IPS-20b (cell line): ENCODE data around the gene ADD3.
"Not testable (repeated sequence)": the region's sequence is repeated elsewhere in the genome, so short reads cannot be mapped to it uniquely, and the experiment has no call there.

Experiments
- H3K27ac ChIP-seq: one replicate; pipeline ENCODE4 v1.5.1; 2013; ENCODE audit warnings: low read length
- H3K27me3 ChIP-seq: 2 replicates; pipeline ENCODE4 v1.6.1; 2013; ENCODE audit warnings: mild to moderate bottlenecking, low read length, inconsistent platforms; ENCODE audit not compliant: insufficient read depth
- H3K36me3 ChIP-seq: 2 replicates; pipeline ENCODE4 v1.6.1; 2013; ENCODE audit warnings: low read depth, mild to moderate bottlenecking, inconsistent platforms, low read length, moderate library complexity; ENCODE audit not compliant: insufficient read depth
- H3K4me1 ChIP-seq: 2 replicates; pipeline ENCODE4 v1.6.1; 2013; ENCODE audit warnings: mild to moderate bottlenecking, control low read depth, inconsistent platforms, low read length, moderate library complexity; ENCODE audit not compliant: insufficient read depth
- H3K4me3 ChIP-seq: 2 replicates; pipeline ENCODE4 v1.5.1; 2013; ENCODE audit warnings: mild to moderate bottlenecking, low read length, inconsistent platforms
- H3K9ac ChIP-seq: 2 replicates; pipeline ENCODE4 v1.6.1; 2013; ENCODE audit warnings: low read depth, mild to moderate bottlenecking, inconsistent platforms, low read length, moderate library complexity
- H3K9me3 ChIP-seq: 2 replicates; pipeline ENCODE4 v1.6.1; 2013; ENCODE audit warnings: mild to moderate bottlenecking, low read depth, low read length, inconsistent platforms; ENCODE audit not compliant: insufficient read depth

The ADD3 gene

DNA sequence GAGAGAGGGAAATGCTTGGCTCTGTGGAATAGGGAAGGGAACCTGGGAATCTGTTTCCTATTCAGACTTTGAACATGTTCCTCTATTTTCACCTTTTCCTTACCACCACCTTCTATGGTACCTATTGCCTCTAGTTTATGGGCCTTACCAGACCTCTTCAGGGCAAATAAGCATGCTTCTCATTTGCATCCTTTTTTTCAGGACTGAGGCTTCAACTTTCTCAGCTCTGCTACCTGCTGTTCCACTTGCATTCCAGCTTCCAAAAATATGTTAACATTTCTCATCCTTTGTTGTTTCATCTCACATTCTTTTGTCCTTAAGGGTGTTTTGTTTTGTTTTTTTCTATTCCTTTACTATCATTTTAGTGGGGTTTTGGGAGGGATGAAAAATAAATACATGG, 121.7 kb downstream of the ADD3 start:
- H3K4me3 ChIP-seq, result no peak overlapping the region
- H3K9me3 ChIP-seq, result no peaks in the 10 kb centered on the region
- no peaks in the 10 kb centered on the region for H3K27me3 ChIP-seq
- H3K27ac ChIP-seq, result no peak overlapping the region
- H3K9ac ChIP-seq, result no peak overlapping the region
- peaks cover 5% of the 10 kb centered on the region; the same call in 1 of the 2 replicates for H3K4me1 ChIP-seq
- peaks cover 84% of the 10 kb centered on the region for H3K36me3 ChIP-seq

DNA sequence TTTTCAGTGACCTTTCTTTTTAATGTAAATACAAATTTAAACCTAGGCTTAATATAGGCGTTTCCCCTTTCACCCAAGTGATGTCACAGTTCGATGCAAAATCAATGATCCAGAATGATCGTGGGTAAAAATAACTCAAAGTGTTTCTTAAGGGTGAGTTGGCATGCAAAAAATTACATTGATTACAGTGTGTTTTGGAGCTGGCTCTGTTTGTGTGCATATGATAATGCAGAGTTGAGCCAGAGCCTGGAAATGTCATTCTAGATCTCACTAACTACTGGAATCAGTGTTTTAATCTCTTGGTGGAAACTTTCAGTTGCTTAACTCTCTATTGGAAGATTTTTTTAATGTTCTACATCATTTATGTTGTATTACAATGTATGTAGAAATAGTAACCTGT, 127.1 kb downstream of the ADD3 start:
- Histone ChIP-seq H3K4me1 (no peaks in the 10 kb centered on the region), H3K27ac (no peak overlapping the region), H3K36me3 (peaks cover 45% of the 10 kb centered on the region), H3K9me3 (no peaks in the 10 kb centered on the region), H3K4me3 (no peak overlapping the region), H3K9ac (no peak overlapping the region), H3K27me3 (no peaks in the 10 kb centered on the region)

DNA sequence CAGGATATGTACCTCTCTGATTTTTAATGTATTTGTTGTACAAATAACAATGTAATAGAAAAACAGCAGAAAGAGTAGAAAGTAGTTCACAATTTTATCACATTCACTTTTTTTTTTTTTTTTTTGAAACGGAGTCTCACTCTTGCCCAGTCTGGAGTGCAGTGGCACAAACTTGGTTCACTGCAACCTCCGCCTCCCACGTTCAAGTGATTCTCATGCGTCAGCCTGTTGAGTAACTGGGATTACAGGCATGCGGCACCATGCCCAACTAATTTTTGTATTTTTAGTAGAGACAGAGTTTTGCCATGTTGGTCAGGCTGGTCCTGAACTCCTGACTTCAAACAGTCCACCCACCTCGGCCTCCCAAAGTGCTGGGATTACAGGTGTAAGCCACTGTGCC, 128.1 kb downstream of the ADD3 start:
- peaks cover 36% of the 10 kb centered on the region for H3K36me3 ChIP-seq
- not testable (repeated sequence) for H3K9me3 ChIP-seq, H3K4me1 ChIP-seq, H3K27ac ChIP-seq, H3K27me3 ChIP-seq, H3K9ac ChIP-seq, H3K4me3 ChIP-seq

DNA sequence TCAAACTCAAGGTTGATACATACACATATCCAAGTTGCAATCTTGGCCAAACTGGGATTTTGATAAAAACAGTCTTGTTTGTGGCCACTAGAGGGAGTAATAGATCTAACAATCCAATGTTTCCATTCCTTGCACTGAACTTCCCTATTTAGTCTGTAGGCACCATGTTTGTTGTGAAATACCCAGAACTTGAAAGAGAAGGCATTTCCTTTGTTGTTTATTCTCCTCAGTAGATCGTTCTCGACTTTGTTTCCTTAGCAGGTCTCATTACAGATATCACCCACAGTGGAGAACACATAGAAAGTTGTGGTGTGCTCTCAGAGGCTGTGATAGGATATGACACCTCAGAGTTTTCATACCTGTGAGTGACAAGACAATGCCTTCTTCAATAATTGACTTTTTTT, 129.4 kb downstream of the ADD3 start:
- H3K36me3 ChIP-seq, result peaks cover 23% of the 10 kb centered on the region
- H3K4me3 ChIP-seq, result no peak overlapping the region
- no peak overlapping the region for H3K9ac ChIP-seq
- no peaks in the 10 kb centered on the region for H3K9me3 ChIP-seq
- H3K27me3 ChIP-seq, result 0 out of 2 replicates have a peak, but pooled peaks cover 5% of the 10 kb centered on the region
- no peak overlapping the region for H3K27ac ChIP-seq
- no peaks in the 10 kb centered on the region for H3K4me1 ChIP-seq

DNA sequence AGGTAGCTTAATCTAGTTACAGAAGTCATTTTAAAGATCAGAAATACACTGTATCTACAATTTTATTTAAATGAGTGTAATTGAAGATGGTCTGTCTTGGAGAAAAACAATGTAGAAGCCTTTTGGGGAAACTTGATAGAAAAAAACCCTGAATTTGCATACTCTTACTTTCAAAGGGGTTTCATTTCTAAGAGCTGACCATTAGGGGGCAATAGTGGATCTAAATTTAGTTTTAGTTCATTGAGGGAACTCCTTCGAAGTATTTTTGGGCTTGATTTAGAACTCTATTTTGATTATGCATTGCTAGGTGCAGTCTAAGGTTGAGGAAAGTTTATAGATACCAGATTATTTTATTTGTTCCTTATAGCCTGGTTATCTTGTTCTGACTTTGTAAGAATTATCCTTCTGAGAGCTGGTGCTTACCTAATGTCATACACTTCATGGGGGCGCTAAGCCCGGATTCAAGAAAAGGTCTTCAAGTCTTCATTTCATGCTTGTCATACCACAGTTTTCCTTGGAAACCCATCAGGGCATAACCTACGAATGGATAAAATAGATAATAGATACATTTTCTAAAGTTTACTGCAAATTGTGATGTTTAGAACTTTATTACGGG, 130.5 kb downstream of the ADD3 start:
- Histone ChIP-seq H3K9ac (no peak overlapping the region), H3K4me3 (no peak overlapping the region), H3K27me3 (0 out of 2 replicates have a peak, but pooled peaks cover 10% of the 10 kb centered on the region), H3K36me3 (peaks cover 12% of the 10 kb centered on the region), H3K9me3 (no peaks in the 10 kb centered on the region), H3K27ac (no peak overlapping the region), H3K4me1 (no peaks in the 10 kb centered on the region)

DNA sequence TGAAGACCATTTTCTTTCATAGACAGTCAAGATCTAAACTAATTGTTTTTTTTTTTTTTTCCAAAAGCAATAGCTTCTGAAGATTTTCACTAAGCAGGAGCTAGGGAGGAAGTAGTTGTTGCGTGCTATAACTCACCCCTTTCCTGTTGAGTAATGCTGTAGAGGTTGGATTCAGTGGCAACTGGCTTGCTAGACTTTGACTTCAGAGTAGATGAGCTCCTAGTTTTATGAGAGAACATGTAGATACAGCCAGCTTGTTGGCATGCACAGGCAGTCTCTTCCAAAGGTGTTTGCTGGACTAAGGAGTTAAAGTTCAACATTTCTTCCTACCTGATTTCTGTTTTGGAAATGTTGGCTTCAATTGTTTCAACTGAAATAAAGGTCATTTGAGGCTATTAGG, 133.4 kb downstream of the ADD3 start:
- no peaks in the 10 kb centered on the region for H3K36me3 ChIP-seq
- no peak overlapping the region for H3K9ac ChIP-seq
- no peak overlapping the region for H3K4me3 ChIP-seq
- H3K27ac ChIP-seq, result no peak overlapping the region
- H3K27me3 ChIP-seq, result peaks cover 23% of the 10 kb centered on the region; the same call in 1 of the 2 replicates
- no peaks in the 10 kb centered on the region for H3K9me3 ChIP-seq
- H3K4me1 ChIP-seq, result no peaks in the 10 kb centered on the region

DNA sequence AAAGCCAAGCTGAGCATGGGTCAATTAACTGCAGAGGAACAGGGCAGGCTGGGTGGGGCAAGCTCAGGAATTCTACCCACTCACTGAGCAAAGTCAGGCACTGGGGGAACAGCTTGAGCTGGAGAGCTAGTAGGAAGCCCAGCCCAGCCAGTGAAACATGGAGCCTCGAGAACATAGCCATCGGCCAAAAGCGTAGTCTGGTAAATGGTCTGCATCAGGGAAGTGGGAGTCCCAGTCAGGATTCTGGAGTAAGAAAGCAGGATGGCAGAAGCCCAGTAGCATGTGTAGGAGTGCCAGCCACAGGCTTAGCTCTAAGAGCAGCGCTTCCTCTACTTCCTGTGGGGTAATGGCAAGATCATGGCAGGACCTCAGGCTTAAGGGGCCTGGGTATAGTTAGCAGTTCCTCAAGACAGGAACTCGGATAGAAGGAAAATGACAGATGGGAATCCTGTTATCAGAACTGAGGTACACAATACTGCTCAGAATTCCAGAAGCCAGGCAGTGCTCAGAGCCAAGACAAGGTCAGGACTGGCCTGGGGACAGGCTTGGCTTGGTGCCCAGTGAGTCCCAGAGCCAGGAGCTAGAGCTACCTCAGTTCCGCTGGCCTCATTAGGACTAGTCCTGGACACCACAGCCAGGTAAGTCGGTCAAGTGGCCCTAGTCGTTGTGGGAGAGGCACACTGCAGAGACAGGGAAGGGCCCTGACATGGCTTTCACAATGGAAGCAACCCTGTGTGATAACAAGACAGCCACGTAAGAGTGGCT, 134.3 kb downstream of the ADD3 start:
- Histone ChIP-seq H3K9ac (no peak overlapping the region), H3K4me3 (no peak overlapping the region), H3K27me3 (peaks cover 23% of the 10 kb centered on the region; the same call in 1 of the 2 replicates), H3K36me3 (no peaks in the 10 kb centered on the region), H3K4me1 (no peaks in the 10 kb centered on the region), H3K9me3 (no peaks in the 10 kb centered on the region), H3K27ac (no peak overlapping the region)

DNA sequence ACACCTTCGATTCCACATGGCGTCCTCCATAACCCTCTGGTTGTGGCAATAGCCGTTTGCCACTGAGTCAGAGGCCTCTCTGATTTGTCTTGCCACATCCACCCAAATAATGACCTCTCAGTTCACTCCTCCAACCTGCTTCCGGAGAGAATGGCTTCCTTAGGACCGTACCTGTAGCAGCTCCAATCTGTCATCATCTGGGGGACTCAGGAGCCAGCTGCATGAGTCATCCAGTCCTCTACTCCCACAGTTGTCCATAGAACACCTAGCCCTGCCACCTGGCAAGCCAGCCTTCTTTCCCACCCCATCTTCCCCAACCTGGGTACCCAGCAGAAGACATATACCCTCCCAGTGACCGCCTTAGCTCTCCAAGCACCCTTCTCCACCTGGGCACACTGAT, 135.2 kb downstream of the ADD3 start:
- Histone ChIP-seq H3K4me3 (no peak overlapping the region), H3K4me1 (no peaks in the 10 kb centered on the region), H3K27ac (no peak overlapping the region), H3K9me3 (no peaks in the 10 kb centered on the region), H3K9ac (no peak overlapping the region), H3K27me3 (peaks cover 23% of the 10 kb centered on the region; the same call in 1 of the 2 replicates), H3K36me3 (no peaks in the 10 kb centered on the region)

DNA sequence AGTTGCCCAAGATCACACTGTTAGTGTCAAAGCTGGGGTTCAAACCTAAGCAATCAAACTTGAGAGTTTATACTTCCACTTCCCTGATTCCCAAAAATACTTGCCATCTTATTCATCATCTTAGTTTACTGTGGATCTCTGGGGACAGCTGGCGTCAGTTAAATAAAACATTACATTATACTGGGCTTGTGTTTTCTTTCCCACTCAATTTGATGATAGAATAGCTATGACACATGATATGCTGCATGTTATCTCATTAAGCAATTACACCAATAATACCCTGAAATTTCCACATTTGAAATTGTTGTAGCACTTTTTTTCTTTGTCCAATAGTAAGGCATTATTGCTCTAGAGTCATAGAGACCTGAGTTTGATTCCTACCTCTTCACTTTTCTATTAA, 136.7 kb downstream of the ADD3 start:
- Histone ChIP-seq H3K9ac (no peak overlapping the region), H3K36me3 (no peaks in the 10 kb centered on the region), H3K4me3 (no peak overlapping the region), H3K27me3 (peaks cover 26% of the 10 kb centered on the region; the same call in 1 of the 2 replicates), H3K9me3 (no peaks in the 10 kb centered on the region), H3K27ac (no peak overlapping the region), H3K4me1 (no peaks in the 10 kb centered on the region)

DNA sequence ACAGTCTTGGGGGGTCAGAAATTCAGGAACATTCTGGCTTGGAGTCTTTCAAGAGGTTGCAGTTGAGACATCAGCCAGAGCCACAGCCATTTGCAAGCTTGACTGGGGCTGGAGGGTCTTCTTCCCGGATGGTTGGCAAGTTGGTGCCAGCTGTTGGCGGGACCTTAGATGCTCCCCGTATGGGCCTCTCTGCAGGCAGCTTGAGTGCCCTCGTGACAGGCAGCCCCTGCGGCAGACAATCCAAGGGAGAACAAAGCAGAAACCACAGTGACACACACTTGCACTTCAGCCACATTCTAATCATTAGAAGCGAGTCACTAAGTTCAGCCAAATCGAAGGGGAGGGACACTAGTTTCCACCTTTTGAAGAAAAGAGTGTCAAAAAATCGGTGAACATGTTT, 140.2 kb downstream of the ADD3 start:
- Histone ChIP-seq H3K4me3 (no peak overlapping the region), H3K27me3 (peaks cover 34% of the 10 kb centered on the region), H3K4me1 (no peaks in the 10 kb centered on the region), H3K27ac (no peak overlapping the region), H3K9me3 (no peaks in the 10 kb centered on the region), H3K9ac (no peak overlapping the region), H3K36me3 (no peaks in the 10 kb centered on the region)

DNA sequence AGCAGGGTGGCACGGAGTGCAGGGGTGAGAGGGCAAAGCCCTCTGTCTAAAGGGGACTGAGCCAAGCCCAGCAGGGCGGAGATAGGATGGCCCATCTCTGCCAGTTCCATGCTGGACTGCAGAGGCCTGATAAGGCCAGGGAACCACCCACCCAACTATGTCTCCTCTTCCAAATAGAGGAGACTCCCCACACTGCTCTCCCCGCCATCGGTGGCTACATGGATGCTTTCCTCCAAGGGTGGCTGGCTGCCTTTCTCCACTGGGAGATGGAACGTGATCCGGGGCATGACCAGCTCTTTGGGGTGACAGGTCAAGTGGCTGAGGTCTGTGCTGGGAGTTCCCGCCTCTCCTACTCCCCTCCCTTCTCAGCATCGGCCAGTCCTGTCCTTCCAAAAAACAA, 141.5 kb downstream of the ADD3 start:
- Histone ChIP-seq H3K9ac (no peak overlapping the region), H3K9me3 (no peaks in the 10 kb centered on the region), H3K27me3 (peaks cover 28% of the 10 kb centered on the region), H3K27ac (no peak overlapping the region), H3K36me3 (no peaks in the 10 kb centered on the region), H3K4me1 (no peaks in the 10 kb centered on the region), H3K4me3 (no peak overlapping the region)

DNA sequence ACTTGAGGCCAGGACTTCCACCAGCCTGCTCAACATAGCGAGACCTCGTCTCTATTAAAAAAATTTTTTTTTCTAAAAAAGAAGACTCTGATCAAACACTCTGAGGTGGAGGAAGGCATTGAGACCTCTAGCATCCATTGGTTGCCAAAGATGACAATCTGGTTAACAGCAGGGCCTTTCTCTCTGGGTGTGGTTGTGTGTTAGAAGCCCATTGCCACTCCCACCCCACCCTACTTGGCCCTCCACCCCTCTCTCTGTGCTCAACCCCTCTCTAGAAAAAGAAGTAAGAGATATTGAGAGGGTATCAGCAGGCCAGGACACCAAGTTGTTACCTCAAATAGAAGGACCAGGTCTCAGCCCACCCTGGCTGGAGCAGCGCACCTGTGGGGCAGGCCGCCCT, 142.3 kb downstream of the ADD3 start:
- Histone ChIP-seq H3K9ac (no peak overlapping the region), H3K27me3 (peaks cover 26% of the 10 kb centered on the region), H3K4me3 (no peak overlapping the region), H3K27ac (no peak overlapping the region), H3K36me3 (no peaks in the 10 kb centered on the region), H3K4me1 (no peaks in the 10 kb centered on the region), H3K9me3 (no peaks in the 10 kb centered on the region)
